DND-41 (cell line): ENCODE data around the gene LYVE1.

Experiments
- CTCF ChIP-seq: IDR thresholded peaks from 2 replicates; pipeline ENCODE4 v1.5.1; 2012; ENCODE audit warnings: borderline replicate concordance, low read length, moderate library complexity, mild to moderate bottlenecking; ENCODE audit not compliant: poor library complexity, severe bottlenecking; ENCODE audit errors: extremely low read depth
- EZH2 ChIP-seq: IDR thresholded peaks from 3 replicates; pipeline ENCODE4 v1.6.1; 2012; ENCODE audit warnings: borderline replicate concordance, low read depth, mild to moderate bottlenecking, moderate library complexity, low read length, inconsistent platforms; ENCODE audit not compliant: severe bottlenecking

GRCh38 chr11:10600570-10601248, 32.2 kb upstream of the LYVE1 start:
- TF ChIP-seq EZH2 (no peak), CTCF (no peak)
